Thoracic aorta (tissue), 2 donors: ENCODE results near the gene GIGYF1. TPM values are rescaled to one million over a fixed set of nuclear protein-coding genes. Genes with fewer than 3 reads are reported as not detected.

Experiments used
- ATAC-seq: fragments of 150-250 bp; one replicate; pipeline ENCODE4 v1.8.0; 2017; ENCODE audit warnings: low read depth; ENCODE audit not compliant: insufficient number of reproducible peaks, low FRiP score
- DNase-seq: peaks from one replicate; pipeline ENCODE4 v3.0.0-alpha.2; 2020; ENCODE audit warnings: low spot score
- H3K27ac ChIP-seq, 2 donors: fragments of 200-600 bp; sonication (generic); 1 replicate in 1 of 2; 2 replicates in 1 of 2; pipeline ENCODE4 v1.5.1; 2016; ENCODE audit warnings: mild to moderate bottlenecking in 2 of 2, moderate library complexity in 2 of 2
- H3K27me3 ChIP-seq: fragments of 200-600 bp; sonication (generic); replicated peaks from 2 replicates; pipeline ENCODE4 v1.6.0; 2016; ENCODE audit warnings: mild to moderate bottlenecking; ENCODE audit not compliant: insufficient read depth
- H3K36me3 ChIP-seq: fragments of 200-600 bp; sonication (generic); one replicate; pipeline ENCODE4 v1.5.1; 2016
- H3K4me1 ChIP-seq, 2 donors: fragments of 200-600 bp; sonication (generic); 1 replicate in 1 of 2; 2 replicates in 1 of 2; pipeline versions ENCODE4 v1.5.1 to v1.6.0; 2016; ENCODE audit warnings: low read depth in 2 of 2, mild to moderate bottlenecking in 1 of 2; ENCODE audit not compliant: control insufficient read depth in 1 of 2
- H3K4me3 ChIP-seq: fragments of 200-600 bp; sonication (generic); 2 replicates; pipeline ENCODE4 v1.5.1; 2016; ENCODE audit warnings: mild to moderate bottlenecking
- H3K9me3 ChIP-seq: fragments of 200-600 bp; sonication (generic); 2 replicates; pipeline ENCODE4 v1.5.1; 2016
- total RNA-seq, 2 donors: library from RNA; depleted of rRNA; stranded (reverse); fragments of >200 nt; gene quantifications; one replicate each; pipeline versions ENCODE4 v1.1.0 to v1.2.3, GENCODE V29; 2016
- TF ChIP-seq, protein P1 (sequence below): fragments of 200-600 bp; sonication (generic); IDR thresholded peaks from one replicate; pipeline ENCODE4 v1.5.1; 2019; ENCODE audit warnings: antibody characterized with exemption

Gene GIGYF1, protein sequence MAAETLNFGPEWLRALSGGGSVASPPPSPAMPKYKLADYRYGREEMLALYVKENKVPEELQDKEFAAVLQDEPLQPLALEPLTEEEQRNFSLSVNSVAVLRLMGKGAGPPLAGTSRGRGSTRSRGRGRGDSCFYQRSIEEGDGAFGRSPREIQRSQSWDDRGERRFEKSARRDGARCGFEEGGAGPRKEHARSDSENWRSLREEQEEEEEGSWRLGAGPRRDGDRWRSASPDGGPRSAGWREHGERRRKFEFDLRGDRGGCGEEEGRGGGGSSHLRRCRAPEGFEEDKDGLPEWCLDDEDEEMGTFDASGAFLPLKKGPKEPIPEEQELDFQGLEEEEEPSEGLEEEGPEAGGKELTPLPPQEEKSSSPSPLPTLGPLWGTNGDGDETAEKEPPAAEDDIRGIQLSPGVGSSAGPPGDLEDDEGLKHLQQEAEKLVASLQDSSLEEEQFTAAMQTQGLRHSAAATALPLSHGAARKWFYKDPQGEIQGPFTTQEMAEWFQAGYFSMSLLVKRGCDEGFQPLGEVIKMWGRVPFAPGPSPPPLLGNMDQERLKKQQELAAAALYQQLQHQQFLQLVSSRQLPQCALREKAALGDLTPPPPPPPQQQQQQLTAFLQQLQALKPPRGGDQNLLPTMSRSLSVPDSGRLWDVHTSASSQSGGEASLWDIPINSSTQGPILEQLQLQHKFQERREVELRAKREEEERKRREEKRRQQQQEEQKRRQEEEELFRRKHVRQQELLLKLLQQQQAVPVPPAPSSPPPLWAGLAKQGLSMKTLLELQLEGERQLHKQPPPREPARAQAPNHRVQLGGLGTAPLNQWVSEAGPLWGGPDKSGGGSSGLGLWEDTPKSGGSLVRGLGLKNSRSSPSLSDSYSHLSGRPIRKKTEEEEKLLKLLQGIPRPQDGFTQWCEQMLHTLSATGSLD (N-terminal part only)
- total RNA-seq: 10 to 100 TPM; 35.7 to 40.7 TPM

DNA sequence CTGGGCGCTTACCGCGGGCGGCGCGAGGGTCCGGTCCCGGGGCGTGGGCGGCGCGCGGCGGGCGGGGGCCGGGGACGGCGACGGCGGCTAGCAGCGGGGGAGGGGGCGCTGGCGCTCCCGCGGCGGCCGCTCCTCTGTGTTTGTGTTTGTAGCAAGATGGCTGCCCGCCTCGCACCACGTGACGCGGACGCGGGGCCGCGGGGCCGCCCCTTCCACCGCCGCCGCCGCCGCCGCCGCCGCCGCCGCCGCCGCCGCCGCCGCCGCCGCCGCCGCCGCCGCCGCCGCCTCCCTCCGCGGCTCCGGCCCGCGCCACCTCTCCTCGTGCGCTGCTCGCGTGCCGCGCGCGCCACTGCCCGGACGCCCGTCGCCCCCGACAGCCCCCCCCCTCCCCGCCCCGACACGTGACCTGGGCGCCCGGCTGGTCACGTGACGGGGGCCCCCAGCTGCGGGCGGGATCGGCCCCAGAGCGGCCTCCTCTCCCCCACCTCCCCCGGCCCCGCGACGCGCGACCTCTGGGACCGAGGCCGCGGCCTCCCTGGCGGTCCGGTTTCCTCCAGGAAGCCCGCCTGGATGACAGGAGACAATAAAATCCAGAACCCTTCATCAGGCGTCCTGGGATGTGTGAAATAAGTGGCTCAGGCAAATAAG is at the start of gene GIGYF1:
Gene GIGYF1, minus strand, starts transcription at position 153 of the 648 bp plus-strand sequence. CDS start 6,012 bp downstream, outside the sequence.
- DNase-seq (no peak), ATAC-seq (peak; percentile 61)
- no peaks in the 10 kb centered on the region for H3K27me3 ChIP-seq
- H3K36me3 ChIP-seq: no peaks in the 10 kb centered on the region
- peak within 1 kb of the TSS; percentile 96 for H3K4me3 ChIP-seq
- TF ChIP-seq, protein P1, sequence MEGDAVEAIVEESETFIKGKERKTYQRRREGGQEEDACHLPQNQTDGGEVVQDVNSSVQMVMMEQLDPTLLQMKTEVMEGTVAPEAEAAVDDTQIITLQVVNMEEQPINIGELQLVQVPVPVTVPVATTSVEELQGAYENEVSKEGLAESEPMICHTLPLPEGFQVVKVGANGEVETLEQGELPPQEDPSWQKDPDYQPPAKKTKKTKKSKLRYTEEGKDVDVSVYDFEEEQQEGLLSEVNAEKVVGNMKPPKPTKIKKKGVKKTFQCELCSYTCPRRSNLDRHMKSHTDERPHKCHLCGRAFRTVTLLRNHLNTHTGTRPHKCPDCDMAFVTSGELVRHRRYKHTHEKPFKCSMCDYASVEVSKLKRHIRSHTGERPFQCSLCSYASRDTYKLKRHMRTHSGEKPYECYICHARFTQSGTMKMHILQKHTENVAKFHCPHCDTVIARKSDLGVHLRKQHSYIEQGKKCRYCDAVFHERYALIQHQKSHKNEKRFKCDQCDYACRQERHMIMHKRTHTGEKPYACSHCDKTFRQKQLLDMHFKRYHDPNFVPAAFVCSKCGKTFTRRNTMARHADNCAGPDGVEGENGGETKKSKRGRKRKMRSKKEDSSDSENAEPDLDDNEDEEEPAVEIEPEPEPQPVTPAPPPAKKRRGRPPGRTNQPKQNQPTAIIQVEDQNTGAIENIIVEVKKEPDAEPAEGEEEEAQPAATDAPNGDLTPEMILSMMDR: no peak
- no peaks in the 10 kb centered on the region for H3K9me3 ChIP-seq
- H3K27ac ChIP-seq: peak within 1 kb of the TSS; percentile 56 to 61
- H3K4me1 ChIP-seq: peaks cover 27 to 48% of the 10 kb centered on the region in 2 donors

DNA sequence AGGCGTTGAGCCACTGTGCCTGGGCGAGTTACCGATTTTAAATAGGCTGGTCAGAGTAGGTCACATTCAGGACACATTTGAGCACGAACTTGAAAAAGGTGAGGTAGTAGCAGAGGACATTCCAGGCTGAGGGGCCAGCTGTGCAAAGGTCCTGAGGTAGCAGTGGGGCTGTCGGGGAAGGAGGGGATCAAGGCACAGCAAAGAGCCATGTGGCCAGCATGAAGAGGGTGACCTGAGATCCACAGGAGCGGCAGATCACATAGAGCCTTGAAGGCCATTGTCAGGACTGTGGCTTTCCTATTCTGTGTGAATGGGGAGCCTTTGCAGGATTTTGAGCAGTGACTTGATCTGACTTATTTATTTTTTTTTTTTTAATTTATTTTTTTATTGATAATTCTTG is 45.9 kb upstream of the GIGYF1 start:
- H3K9me3 ChIP-seq: no peaks in the 10 kb centered on the region
- no peaks in the 10 kb centered on the region for H3K36me3 ChIP-seq
- ATAC-seq (no peak), DNase-seq (no peak)
- no peak overlapping the region for H3K4me3 ChIP-seq
- no peaks in the 10 kb centered on the region for H3K4me1 ChIP-seq
- no peaks in the 10 kb centered on the region for H3K27me3 ChIP-seq
- H3K27ac ChIP-seq: no peak overlapping the region
- TF ChIP-seq, protein P1: no peak

DNA sequence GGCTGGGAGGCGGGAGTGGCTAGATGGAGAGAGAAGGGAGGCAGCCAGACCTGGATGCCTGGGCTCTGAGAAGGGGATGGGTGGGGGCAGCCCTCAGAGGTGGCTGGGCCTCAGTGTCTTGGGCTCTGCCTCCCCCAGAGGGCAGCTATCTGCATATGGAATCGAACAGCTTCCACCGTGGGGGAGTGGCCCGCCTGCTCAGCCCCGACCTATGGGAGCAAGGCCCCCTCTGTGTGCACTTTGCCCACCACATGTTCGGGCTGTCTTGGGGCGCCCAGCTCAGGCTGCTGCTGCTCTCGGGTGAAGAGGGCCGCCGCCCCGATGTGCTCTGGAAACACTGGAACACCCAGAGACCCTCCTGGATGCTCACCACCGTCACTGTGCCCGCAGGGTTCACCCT is 42.6 kb upstream of the GIGYF1 start:
- TF ChIP-seq, protein P1: no peak
- no peaks in the 10 kb centered on the region for H3K36me3 ChIP-seq
- H3K4me3 ChIP-seq: no peak overlapping the region
- H3K4me1 ChIP-seq: no peaks in the 10 kb centered on the region
- H3K27me3 ChIP-seq: no peaks in the 10 kb centered on the region
- H3K27ac ChIP-seq: no peak overlapping the region
- DNase-seq: no peak
- ATAC-seq: no peak
- H3K9me3 ChIP-seq: no peaks in the 10 kb centered on the region

DNA sequence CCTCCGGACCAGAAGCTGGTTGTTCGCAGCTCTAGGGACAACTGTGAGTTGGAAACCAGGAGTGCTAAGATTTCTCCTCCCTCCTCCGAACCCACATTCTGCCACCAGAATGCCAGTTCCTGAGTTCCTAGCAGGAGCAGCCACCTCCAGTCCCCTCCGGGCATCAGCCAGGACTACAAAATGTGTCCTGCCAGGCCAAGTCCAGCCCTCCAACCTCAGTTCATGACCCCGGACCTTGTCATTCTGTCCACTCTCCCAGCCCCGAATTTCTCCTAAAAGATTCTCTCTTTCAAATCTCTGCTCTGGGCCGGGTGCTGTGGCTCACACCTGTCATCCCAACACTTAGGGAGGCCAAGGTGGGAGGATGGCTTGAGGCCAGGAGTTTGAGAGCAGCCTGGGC is 41.7 kb upstream of the GIGYF1 start:
- Histone ChIP-seq H3K9me3 (no peaks in the 10 kb centered on the region), H3K36me3 (no peaks in the 10 kb centered on the region), H3K27me3 (no peaks in the 10 kb centered on the region), H3K27ac (no peak overlapping the region), H3K4me3 (no peak overlapping the region), H3K4me1 (no peaks in the 10 kb centered on the region)
- ATAC-seq: no peak
- TF ChIP-seq, protein P1: no peak
- no peak for DNase-seq
